ENCODE measurements around the gene NUDT8.
"Not testable (repeated sequence)": the region's sequence is repeated elsewhere in the genome, so short reads cannot be mapped to it uniquely, and the experiment has no call there.

The NUDT8 gene

GRCh38 chr11:67626970-67627369, 2.8 kb downstream of the NUDT8 start:
- H3K4me1 ChIP-seq (ENCODE audit: control insufficient read depth, insufficient read depth, low read length), result peaks cover 6% of the 10 kb centered on the region
- H3K9ac ChIP-seq (ENCODE audit: low read length), result no peak overlapping the region
- no peaks in the 10 kb centered on the region for H3K27me3 ChIP-seq (ENCODE audit: control insufficient read depth, insufficient read depth, low read length)
- H3K36me3 ChIP-seq (ENCODE audit: control insufficient read depth, insufficient read depth, low read length), result no peaks in the 10 kb centered on the region
- no peak overlapping the region for H3K4me3 ChIP-seq (ENCODE audit: low read length)
- H3K27ac ChIP-seq (ENCODE audit: low read depth, low read length), result no peak overlapping the region

- H3K36me3 ChIP-seq (ENCODE audit: control insufficient read depth, insufficient read depth, low read length); H3K27ac ChIP-seq (ENCODE audit: low read depth, low read length); H3K9ac ChIP-seq (ENCODE audit: low read length); H3K4me3 ChIP-seq (ENCODE audit: low read length); H3K4me1 ChIP-seq (ENCODE audit: control insufficient read depth, insufficient read depth, low read length); H3K27me3 ChIP-seq (ENCODE audit: control insufficient read depth, insufficient read depth, low read length): not testable (repeated sequence)
Measured at GRCh38 chr11:67626131-67626833, 3.5 kb downstream of the NUDT8 start.

DNA sequence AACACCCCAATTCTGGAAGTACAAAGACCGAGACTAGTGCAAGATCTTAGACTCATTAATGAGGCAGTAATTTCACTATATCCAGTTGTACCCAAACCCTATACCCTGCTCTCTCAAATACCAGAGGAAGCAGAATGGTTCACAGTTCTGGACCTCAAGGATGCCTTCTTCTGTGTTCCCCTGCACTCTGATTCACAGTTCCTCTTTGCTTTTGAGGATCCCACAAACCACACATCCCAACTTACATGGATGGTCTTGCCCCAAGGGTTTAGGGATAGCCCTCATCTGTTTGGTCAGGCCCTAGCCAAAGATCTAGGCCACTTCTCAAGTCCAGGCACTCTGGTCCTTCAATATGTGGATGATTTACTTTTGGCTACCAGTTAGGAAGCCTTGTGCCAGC, 5.9 kb downstream of the NUDT8 start:
- not testable (repeated sequence) for H3K9ac ChIP-seq (ENCODE audit: low read length); H3K4me3 ChIP-seq (ENCODE audit: low read length); H3K27me3 ChIP-seq (ENCODE audit: control insufficient read depth, insufficient read depth, low read length); H3K4me1 ChIP-seq (ENCODE audit: control insufficient read depth, insufficient read depth, low read length); H3K36me3 ChIP-seq (ENCODE audit: control insufficient read depth, insufficient read depth, low read length); H3K27ac ChIP-seq (ENCODE audit: low read depth, low read length)

DNA sequence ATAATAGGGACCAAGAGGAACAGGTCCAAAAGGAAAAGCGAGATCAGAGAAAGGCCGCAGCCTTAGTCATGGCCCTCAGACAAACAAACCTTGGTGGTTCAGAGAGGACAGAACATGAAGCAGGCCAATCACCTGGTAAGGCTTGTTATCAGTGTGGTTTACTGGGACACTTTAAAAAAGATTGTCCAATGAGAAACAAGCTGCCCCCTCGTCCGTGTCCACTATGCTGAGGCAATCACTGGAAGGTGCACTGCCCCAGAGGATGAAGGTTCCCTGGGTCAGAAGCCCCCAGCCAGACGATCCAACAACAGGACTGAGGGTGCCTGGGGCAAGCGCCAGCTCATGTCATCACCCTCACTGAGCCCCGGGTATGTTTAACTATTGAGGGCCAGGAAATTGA, 6.8 kb downstream of the NUDT8 start:
- not testable (repeated sequence) for H3K36me3 ChIP-seq (ENCODE audit: control insufficient read depth, insufficient read depth, low read length); H3K27ac ChIP-seq (ENCODE audit: low read depth, low read length); H3K4me3 ChIP-seq (ENCODE audit: low read length)

DNA sequence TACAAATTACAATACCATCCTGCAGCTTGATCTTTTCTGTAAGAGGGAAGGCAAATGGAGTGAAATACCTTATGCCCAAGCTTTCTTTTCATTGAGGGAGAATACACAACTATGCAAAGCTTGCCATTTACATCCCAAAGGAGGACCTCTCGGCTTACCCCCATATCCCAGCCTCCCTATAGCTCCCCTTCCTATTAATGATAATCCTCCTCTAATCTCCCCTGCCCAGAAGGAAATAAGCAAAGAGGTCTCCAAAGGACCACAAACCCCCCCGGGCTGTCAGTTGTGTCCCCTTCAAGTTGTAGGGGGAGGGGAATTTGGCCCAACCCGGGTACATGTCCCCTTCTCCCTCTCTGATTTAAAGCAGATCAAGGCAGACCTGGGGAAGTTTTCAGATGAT, 7.8 kb downstream of the NUDT8 start:
- H3K9ac ChIP-seq (ENCODE audit: low read length); H3K4me3 ChIP-seq (ENCODE audit: low read length); H3K36me3 ChIP-seq (ENCODE audit: control insufficient read depth, insufficient read depth, low read length); H3K27ac ChIP-seq (ENCODE audit: low read depth, low read length); H3K27me3 ChIP-seq (ENCODE audit: control insufficient read depth, insufficient read depth, low read length); H3K4me1 ChIP-seq (ENCODE audit: control insufficient read depth, insufficient read depth, low read length): not testable (repeated sequence)

More for the DNA sequence above, 6.8 kb downstream of the NUDT8 start:
- H3K4me1 ChIP-seq (ENCODE audit: control insufficient read depth, insufficient read depth, low read length); H3K27me3 ChIP-seq (ENCODE audit: control insufficient read depth, insufficient read depth, low read length); H3K9ac ChIP-seq (ENCODE audit: low read length): not testable (repeated sequence)

GRCh38 chr11:67620621-67621020, 9.1 kb downstream of the NUDT8 start:
- not testable (repeated sequence) for H3K9ac ChIP-seq (ENCODE audit: low read length); H3K4me1 ChIP-seq (ENCODE audit: control insufficient read depth, insufficient read depth, low read length); H3K4me3 ChIP-seq (ENCODE audit: low read length); H3K27ac ChIP-seq (ENCODE audit: low read depth, low read length); H3K27me3 ChIP-seq (ENCODE audit: control insufficient read depth, insufficient read depth, low read length); H3K36me3 ChIP-seq (ENCODE audit: control insufficient read depth, insufficient read depth, low read length)

- not testable (repeated sequence) for H3K27me3 ChIP-seq (ENCODE audit: control insufficient read depth, insufficient read depth, low read length); H3K36me3 ChIP-seq (ENCODE audit: control insufficient read depth, insufficient read depth, low read length); H3K9ac ChIP-seq (ENCODE audit: low read length); H3K27ac ChIP-seq (ENCODE audit: low read depth, low read length); H3K4me3 ChIP-seq (ENCODE audit: low read length); H3K4me1 ChIP-seq (ENCODE audit: control insufficient read depth, insufficient read depth, low read length)
Measured at GRCh38 chr11:67619683-67620618, 9.8 kb downstream of the NUDT8 start.

GRCh38 chr11:67618901-67619659, 10.7 kb downstream of the NUDT8 start:
- H3K4me3 ChIP-seq (ENCODE audit: low read length); H3K27me3 ChIP-seq (ENCODE audit: control insufficient read depth, insufficient read depth, low read length); H3K27ac ChIP-seq (ENCODE audit: low read depth, low read length); H3K36me3 ChIP-seq (ENCODE audit: control insufficient read depth, insufficient read depth, low read length); H3K4me1 ChIP-seq (ENCODE audit: control insufficient read depth, insufficient read depth, low read length); H3K9ac ChIP-seq (ENCODE audit: low read length): not testable (repeated sequence)

DNA sequence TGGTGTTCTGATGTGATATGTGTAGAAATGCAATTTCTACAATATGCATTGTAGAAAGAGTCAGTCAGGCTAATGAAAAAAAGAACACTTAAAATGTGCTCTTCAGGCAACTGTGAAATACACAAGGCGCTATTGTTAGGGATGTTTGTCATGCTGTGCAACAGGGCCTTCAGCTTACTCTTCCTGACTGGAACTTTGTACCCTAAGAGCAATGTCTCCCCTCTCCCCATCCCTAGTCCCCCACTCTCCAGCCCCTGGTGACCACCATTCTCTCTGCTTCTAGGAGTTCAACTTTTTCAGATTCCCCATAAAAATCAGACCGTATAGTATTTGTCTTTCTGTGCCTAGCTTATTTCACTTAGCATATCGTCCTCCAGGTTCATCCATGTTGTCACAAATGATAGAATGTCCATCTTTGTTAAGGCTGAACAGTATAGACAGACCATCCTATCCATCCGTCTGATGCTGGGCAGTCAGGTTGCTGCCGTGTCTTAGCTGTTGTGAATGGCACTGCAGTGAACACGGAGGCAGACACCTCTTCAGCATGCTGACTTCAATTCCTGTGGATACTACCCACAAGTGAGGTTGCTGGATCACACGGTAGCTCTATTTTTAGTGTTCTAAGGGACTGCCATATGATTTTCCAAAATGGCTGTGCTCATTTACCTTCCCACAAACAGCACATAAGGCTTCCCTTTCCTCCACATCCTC, 12.3 kb downstream of the NUDT8 start:
- H3K4me1 ChIP-seq (ENCODE audit: control insufficient read depth, insufficient read depth, low read length), result no peaks in the 10 kb centered on the region
- H3K36me3 ChIP-seq (ENCODE audit: control insufficient read depth, insufficient read depth, low read length), result no peaks in the 10 kb centered on the region
- no peak overlapping the region for H3K27ac ChIP-seq (ENCODE audit: low read depth, low read length)
- peaks cover 3% of the 10 kb centered on the region for H3K27me3 ChIP-seq (ENCODE audit: control insufficient read depth, insufficient read depth, low read length)
- no peak overlapping the region for H3K4me3 ChIP-seq (ENCODE audit: low read length)
- no peak overlapping the region for H3K9ac ChIP-seq (ENCODE audit: low read length)

GRCh38 chr11:67616431-67617242, 13.1 kb downstream of the NUDT8 start:
- peaks cover 3% of the 10 kb centered on the region for H3K27me3 ChIP-seq (ENCODE audit: control insufficient read depth, insufficient read depth, low read length)
- H3K4me3 ChIP-seq (ENCODE audit: low read length), result no peak overlapping the region
- no peaks in the 10 kb centered on the region for H3K4me1 ChIP-seq (ENCODE audit: control insufficient read depth, insufficient read depth, low read length)
- peaks cover 6% of the 10 kb centered on the region for H3K36me3 ChIP-seq (ENCODE audit: control insufficient read depth, insufficient read depth, low read length)
- no peak overlapping the region for H3K27ac ChIP-seq (ENCODE audit: low read depth, low read length)
- no peak overlapping the region for H3K9ac ChIP-seq (ENCODE audit: low read length)

- H3K27me3 ChIP-seq (ENCODE audit: control insufficient read depth, insufficient read depth, low read length), result peaks cover 3% of the 10 kb centered on the region
- H3K27ac ChIP-seq (ENCODE audit: low read depth, low read length), result no peak overlapping the region
- no peaks in the 10 kb centered on the region for H3K4me1 ChIP-seq (ENCODE audit: control insufficient read depth, insufficient read depth, low read length)
- H3K4me3 ChIP-seq (ENCODE audit: low read length), result no peak overlapping the region
- peaks cover 9% of the 10 kb centered on the region for H3K36me3 ChIP-seq (ENCODE audit: control insufficient read depth, insufficient read depth, low read length)
- H3K9ac ChIP-seq (ENCODE audit: low read length), result no peak overlapping the region
Measured at GRCh38 chr11:67615728-67616430, 13.9 kb downstream of the NUDT8 start.

Data from rectal smooth muscle tissue (tissue), 1 donor.